HepG2 (cell line): ENCODE data around the gene TXNDC11. TPM values are rescaled to one million over a fixed set of nuclear protein-coding genes. Genes with fewer than 3 reads are reported as not detected.
A peak's percentile ranks its signal among the peaks of the same experiment; 100 is the strongest.

Source experiments
- CAMTA2 ChIP-seq: sonication (generic); formaldehyde crosslinking; IDR thresholded peaks from 2 replicates; pipeline ENCODE4 v1.4.0; 2020; ENCODE audit warnings: mild to moderate bottlenecking, missing genetic modification reagents, borderline replicate concordance
- DMTF1 ChIP-seq: sonication (generic); formaldehyde crosslinking; IDR thresholded peaks from 2 replicates; pipeline ENCODE4 v1.4.0; 2020; ENCODE audit warnings: mild to moderate bottlenecking, missing genetic modification reagents
- ETV6 ChIP-seq: sonication (generic); formaldehyde crosslinking; conservative IDR thresholded peaks from 2 replicates; pipeline ENCODE4 v1.4.0; 2020; ENCODE audit warnings: missing genetic modification reagents
- JARID2 ChIP-seq: sonication (generic); formaldehyde crosslinking; IDR thresholded peaks from 2 replicates; pipeline ENCODE4 v1.8.1; 2023; ENCODE audit warnings: missing genetic modification reagents, inconsistent platforms; ENCODE audit not compliant: insufficient replicate concordance
- KDM3A ChIP-seq: IDR thresholded peaks from 2 replicates; pipeline ENCODE4 v1.6.1; 2018; ENCODE audit warnings: low read depth, missing compliant biosample characterization
- KMT2A ChIP-seq: sonication (generic); formaldehyde crosslinking; IDR thresholded peaks from 2 replicates; pipeline ENCODE4 v1.4.0; 2020; ENCODE audit warnings: missing genetic modification reagents
- MBNL3 ChIP-seq: fragments of 250-450 bp; sonication (Bioruptor Pico); conservative IDR thresholded peaks from 2 replicates; pipeline ENCODE4 v1.8.0; 2022; ENCODE audit warnings: mild to moderate bottlenecking, inconsistent platforms
- NFE2L2 ChIP-seq: fragments of 150-350 bp; IDR thresholded peaks from 2 replicates; pipeline ENCODE4 v1.6.1; 2014; ENCODE audit warnings: low read length
- PCBP2 ChIP-seq: fragments of 200-400 bp; formaldehyde crosslinking; optimal IDR thresholded peaks from 2 replicates; pipeline ENCODE3; 2018; ENCODE audit warnings: low read length, low read depth; ENCODE audit not compliant: poor library complexity, severe bottlenecking
- PHF21A ChIP-seq: sonication (generic); formaldehyde crosslinking; IDR thresholded peaks from 2 replicates; pipeline ENCODE4 v1.5.0; 2020; ENCODE audit warnings: mild to moderate bottlenecking, missing genetic modification reagents
- PHF5A ChIP-seq: IDR thresholded peaks from one replicate; pipeline ENCODE4 v1.6.1; 2018; ENCODE audit warnings: low read depth, missing genetic modification reagents; ENCODE audit not compliant: unreplicated experiment
- PRMT3 ChIP-seq: sonication (generic); formaldehyde crosslinking; IDR thresholded peaks from 2 replicates; pipeline ENCODE4 v1.8.1; 2022; ENCODE audit warnings: low read depth, mild to moderate bottlenecking, moderate library complexity, missing genetic modification reagents, borderline replicate concordance
- SAFB2 ChIP-seq: sonication (generic); formaldehyde crosslinking; IDR thresholded peaks from 2 replicates; pipeline ENCODE4 v1.5.1; 2020; ENCODE audit warnings: missing genetic modification reagents, low read depth, mild to moderate bottlenecking, borderline replicate concordance
- SKI ChIP-seq: fragments of 450-650 bp; IDR thresholded peaks from one replicate; pipeline ENCODE4 v1.6.1; 2018; ENCODE audit warnings: mild to moderate bottlenecking; ENCODE audit not compliant: partially characterized antibody
- TCF7 ChIP-seq: sonication (generic); IDR thresholded peaks from 2 replicates; pipeline ENCODE4 v1.6.1; 2016; ENCODE audit warnings: antibody characterized with exemption, low read depth
- WIZ ChIP-seq: sonication (generic); formaldehyde crosslinking; IDR thresholded peaks from 2 replicates; pipeline ENCODE4 v1.5.1; 2020; ENCODE audit warnings: mild to moderate bottlenecking, missing genetic modification reagents
- ZBTB1 ChIP-seq: sonication (generic); formaldehyde crosslinking; IDR thresholded peaks from 2 replicates; pipeline ENCODE4 v1.4.0; 2020; ENCODE audit warnings: missing genetic modification reagents, borderline replicate concordance
- ZFP41 ChIP-seq: sonication (generic); formaldehyde crosslinking; IDR thresholded peaks from 2 replicates; pipeline ENCODE4 v1.4.0; 2020; ENCODE audit warnings: mild to moderate bottlenecking, missing genetic modification reagents, borderline replicate concordance
- ZMYM3 ChIP-seq: sonication (generic); formaldehyde crosslinking; IDR thresholded peaks from 2 replicates; pipeline ENCODE4 v1.5.1; 2020; ENCODE audit warnings: mild to moderate bottlenecking, missing genetic modification reagents
- ZNF180 ChIP-seq: sonication (generic); formaldehyde crosslinking; IDR thresholded peaks from 2 replicates; pipeline ENCODE4 v1.4.0; 2020; ENCODE audit warnings: low read depth, missing genetic modification reagents, borderline replicate concordance
- ZNF564 ChIP-seq: sonication (generic); formaldehyde crosslinking; IDR thresholded peaks from 2 replicates; pipeline ENCODE4 v1.8.1; 2023; ENCODE audit warnings: mild to moderate bottlenecking, missing genetic modification reagents
- ZNF792 ChIP-seq: IDR thresholded peaks from 2 replicates; pipeline ENCODE4 v1.6.1; 2016
- polyA plus RNA-seq, 8 experiments: library from polyadenylated mRNA; depleted of rRNA in 3 of 8; stranded (reverse) in 7 of 8; unstranded in 1 of 8; fragments of >200 nt; fragmentation: Illumina TruSeq in 4 of 8; extraction: Trizol in 4 of 8; gene quantifications; 2 replicates each; pipeline versions ENCODE4 v1.2.1 to v1.2.3, GENCODE V29; 2011 to 2016; ENCODE audit warnings: low read depth in 4 of 8, missing spikeins in 1 of 8, mixed read lengths in 1 of 8; ENCODE audit not compliant: insufficient read depth in 1 of 8
- total RNA-seq, 5 experiments: library from RNA; depleted of rRNA; stranded (reverse); fragments of >200 nt; fragmentation: Illumina TruSeq; extraction: Trizol; gene quantifications; 2 replicates each; pipeline ENCODE4 v1.2.3, GENCODE V29; 2016; ENCODE audit warnings: low read depth in 1 of 5
- TF ChIP-seq, protein P1 (sequence below): sonication (generic); formaldehyde crosslinking; IDR thresholded peaks from 2 replicates; pipeline ENCODE4 v1.9.0; 2021; ENCODE audit warnings: missing genetic modification reagents, borderline replicate concordance
- TF ChIP-seq, protein P2 (sequence below): sonication (generic); formaldehyde crosslinking; IDR thresholded peaks from 2 replicates; pipeline ENCODE4 v1.8.0; 2022; ENCODE audit warnings: low read depth, missing genetic modification reagents

Gene TXNDC11
- total and polyA plus RNA-seq, 2 of the 13 experiments (the other 11 are each of a cell fraction or from before 2014, with no cell fraction given): 74.9 to 123 TPM

DNA sequence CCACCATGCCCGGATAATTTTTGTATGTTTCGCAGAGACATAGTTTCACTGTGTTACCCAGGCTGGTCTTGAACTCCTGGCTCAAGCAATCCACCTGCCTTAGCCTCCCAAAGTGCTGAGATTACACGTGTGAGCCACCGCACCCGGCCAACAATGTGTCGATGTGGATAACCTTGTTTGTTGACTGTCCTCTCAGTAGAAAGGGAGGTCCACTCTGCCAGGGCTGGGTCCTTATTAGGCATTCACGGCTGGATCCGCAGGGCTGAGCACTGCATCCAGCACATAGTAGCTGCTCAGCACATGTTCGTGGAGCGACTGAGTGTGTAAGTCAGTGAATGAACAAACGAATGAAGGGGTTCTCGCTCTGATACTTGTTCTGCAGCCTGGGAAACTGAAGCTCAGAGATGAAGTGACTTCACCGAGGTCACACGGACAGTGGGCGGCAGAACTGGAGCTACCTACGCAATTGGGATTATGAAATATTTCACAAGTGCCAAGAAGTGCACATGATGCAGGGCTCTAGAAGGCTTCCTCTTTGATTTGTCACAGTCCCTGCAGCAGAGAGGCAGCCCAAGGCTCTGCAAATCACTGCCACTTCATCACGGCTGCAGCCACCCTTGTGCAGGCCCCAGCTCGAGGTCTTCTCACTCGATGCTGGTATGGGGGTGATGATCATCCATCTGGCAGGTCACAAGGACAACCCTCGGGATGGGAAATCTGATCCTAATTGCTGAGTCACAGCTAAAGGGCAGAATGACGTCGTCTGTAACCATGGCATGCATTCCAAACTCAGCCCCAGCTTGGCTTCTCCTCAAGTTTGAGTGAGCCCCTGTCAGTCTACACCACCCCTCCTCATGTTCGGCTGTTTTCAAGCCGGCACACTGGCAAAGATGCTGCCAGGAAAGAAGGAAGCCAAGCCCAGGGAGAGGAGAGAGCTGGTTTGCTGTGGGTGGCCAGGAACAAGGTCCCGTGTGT, 102.4 kb downstream of the TXNDC11 start (continued):
- TF ChIP-seq KMT2A (CRISPR knock-in tag) (no peak; the same call in 1 of the 2 replicates), WIZ (no peak), ZFP41 (no peak), ZNF564 (0 out of 2 replicates have a peak, but pooled peaks have one; percentile 67), CAMTA2 (CRISPR knock-in tag) (no peak), PHF5A (CRISPR knock-in tag) (peak; percentile 53), PRMT3 (CRISPR knock-in tag) (peak; percentile 31; the same call in 1 of the 2 replicates), NFE2L2 (peak; percentile 99), ZNF180 (CRISPR knock-in tag) (no peak), SAFB2 (CRISPR knock-in tag) (no peak), SKI (peak; percentile 27), KDM3A (CRISPR knock-in tag) (no peak), TCF7 (no peak), ZBTB1 (CRISPR knock-in tag) (no peak), JARID2 (CRISPR knock-in tag) (no peak), DMTF1 (CRISPR knock-in tag) (no peak), ZMYM3 (CRISPR knock-in tag) (peak; percentile 96), ETV6 (CRISPR knock-in tag) (no peak), PCBP2 (no peak), PHF21A (CRISPR knock-in tag) (peak; percentile 53; the same call in 1 of the 2 replicates), ZNF792 (peak; percentile 43), MBNL3 (no peak)
- TF ChIP-seq, protein P1, sequence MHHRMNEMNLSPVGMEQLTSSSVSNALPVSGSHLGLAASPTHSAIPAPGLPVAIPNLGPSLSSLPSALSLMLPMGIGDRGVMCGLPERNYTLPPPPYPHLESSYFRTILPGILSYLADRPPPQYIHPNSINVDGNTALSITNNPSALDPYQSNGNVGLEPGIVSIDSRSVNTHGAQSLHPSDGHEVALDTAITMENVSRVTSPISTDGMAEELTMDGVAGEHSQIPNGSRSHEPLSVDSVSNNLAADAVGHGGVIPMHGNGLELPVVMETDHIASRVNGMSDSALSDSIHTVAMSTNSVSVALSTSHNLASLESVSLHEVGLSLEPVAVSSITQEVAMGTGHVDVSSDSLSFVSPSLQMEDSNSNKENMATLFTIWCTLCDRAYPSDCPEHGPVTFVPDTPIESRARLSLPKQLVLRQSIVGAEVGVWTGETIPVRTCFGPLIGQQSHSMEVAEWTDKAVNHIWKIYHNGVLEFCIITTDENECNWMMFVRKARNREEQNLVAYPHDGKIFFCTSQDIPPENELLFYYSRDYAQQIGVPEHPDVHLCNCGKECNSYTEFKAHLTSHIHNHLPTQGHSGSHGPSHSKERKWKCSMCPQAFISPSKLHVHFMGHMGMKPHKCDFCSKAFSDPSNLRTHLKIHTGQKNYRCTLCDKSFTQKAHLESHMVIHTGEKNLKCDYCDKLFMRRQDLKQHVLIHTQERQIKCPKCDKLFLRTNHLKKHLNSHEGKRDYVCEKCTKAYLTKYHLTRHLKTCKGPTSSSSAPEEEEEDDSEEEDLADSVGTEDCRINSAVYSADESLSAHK (CRISPR knock-in tag): no peak
- TF ChIP-seq, protein P2, sequence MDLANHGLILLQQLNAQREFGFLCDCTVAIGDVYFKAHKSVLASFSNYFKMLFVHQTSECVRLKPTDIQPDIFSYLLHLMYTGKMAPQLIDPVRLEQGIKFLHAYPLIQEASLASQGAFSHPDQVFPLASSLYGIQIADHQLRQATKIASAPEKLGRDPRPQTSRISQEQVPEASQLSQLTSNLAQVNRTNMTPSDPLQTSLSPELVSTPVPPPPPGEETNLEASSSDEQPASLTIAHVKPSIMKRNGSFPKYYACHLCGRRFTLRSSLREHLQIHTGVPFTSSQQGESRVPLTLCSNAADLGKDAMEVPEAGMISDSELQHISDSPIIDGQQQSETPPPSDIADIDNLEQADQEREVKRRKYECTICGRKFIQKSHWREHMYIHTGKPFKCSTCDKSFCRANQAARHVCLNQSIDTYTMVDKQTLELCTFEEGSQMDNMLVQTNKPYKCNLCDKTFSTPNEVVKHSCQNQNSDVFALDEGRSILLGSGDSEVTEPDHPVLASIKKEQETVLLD: peak; percentile 66; the same call in 1 of the 2 replicates
